GM23248 (cell line): ENCODE data around the gene FSIP1. TPM values are rescaled to one million over a fixed set of nuclear protein-coding genes. Genes with fewer than 3 reads are reported as not detected.

Source experiments
- DNase-seq: peaks from one replicate; pipeline ENCODE4 v3.0.0-alpha.2; 2015
- H2AFZ ChIP-seq: fragments of 200-600 bp; sonication (generic); 2 replicates; pipeline ENCODE4 v1.6.1; 2016; ENCODE audit warnings: antibody characterized with exemption
- H3F3A ChIP-seq: fragments of 200-600 bp; sonication (generic); 2 replicates; pipeline ENCODE4 v1.6.1; 2016; ENCODE audit warnings: mild to moderate bottlenecking, antibody characterized with exemption, mixed run types; ENCODE audit not compliant: insufficient read depth
- H3K27ac ChIP-seq: fragments of 200-600 bp; sonication (generic); 2 replicates; pipeline ENCODE4 v1.5.1; 2016; ENCODE audit warnings: mild to moderate bottlenecking
- H3K27me3 ChIP-seq: fragments of 200-600 bp; sonication (generic); replicated peaks from 2 replicates; pipeline ENCODE4 v1.6.1; 2016; ENCODE audit warnings: mild to moderate bottlenecking; ENCODE audit not compliant: insufficient read depth
- H3K36me3 ChIP-seq: fragments of 200-600 bp; sonication (generic); 2 replicates; pipeline ENCODE4 v1.6.1; 2016; ENCODE audit warnings: low read depth, mild to moderate bottlenecking
- H3K4me1 ChIP-seq: fragments of 200-600 bp; sonication (generic); 2 replicates; pipeline ENCODE4 v1.6.1; 2016; ENCODE audit warnings: mild to moderate bottlenecking; ENCODE audit not compliant: insufficient read depth
- H3K4me2 ChIP-seq: fragments of 200-600 bp; sonication (generic); one replicate; pipeline ENCODE4 v1.6.1; 2016; ENCODE audit warnings: mild to moderate bottlenecking; ENCODE audit not compliant: unreplicated experiment
- H3K4me3 ChIP-seq: fragments of 200-600 bp; sonication (generic); 2 replicates; pipeline ENCODE4 v1.5.1; 2016; ENCODE audit warnings: mild to moderate bottlenecking
- H3K79me2 ChIP-seq: fragments of 200-600 bp; sonication (generic); 2 replicates; pipeline ENCODE4 v1.6.1; 2016; ENCODE audit warnings: mild to moderate bottlenecking; ENCODE audit not compliant: insufficient read depth
- H3K9ac ChIP-seq: fragments of 200-600 bp; sonication (generic); 2 replicates; pipeline ENCODE4 v1.6.1; 2016; ENCODE audit warnings: mild to moderate bottlenecking
- H3K9me2 ChIP-seq: fragments of 200-600 bp; sonication (generic); 2 replicates; pipeline ENCODE4 v1.6.1; 2016; ENCODE audit warnings: mixed run types, mild to moderate bottlenecking, moderate library complexity; ENCODE audit not compliant: insufficient read depth
- H3K9me3 ChIP-seq: fragments of 200-600 bp; sonication (generic); one replicate; pipeline ENCODE4 v1.6.1; 2017; ENCODE audit warnings: low read depth
- H4K20me1 ChIP-seq: fragments of 200-600 bp; sonication (generic); 2 replicates; pipeline ENCODE4 v1.6.0; 2016; ENCODE audit not compliant: insufficient read depth
- EZH2 ChIP-seq: fragments of 200-600 bp; sonication (generic); IDR thresholded peaks from 2 replicates; pipeline ENCODE4 v1.6.1; 2018; ENCODE audit warnings: antibody characterized with exemption, mild to moderate bottlenecking; ENCODE audit not compliant: insufficient read depth, poor library complexity, severe bottlenecking
- EZH2phosphoT487 ChIP-seq: fragments of 200-600 bp; sonication (generic); IDR thresholded peaks from 2 replicates; pipeline ENCODE4 v1.6.1; 2018; ENCODE audit warnings: antibody characterized with exemption, moderate library complexity, mild to moderate bottlenecking, low read depth; ENCODE audit not compliant: insufficient read depth
- WGBS, 2 experiments: methylation state at CpG; one replicate each; pipeline ENCODE4 v1.1.6; 2015 to 2017; ENCODE audit warnings: low lambda C conversion rate in 2 of 2, low coverage in 1 of 2; ENCODE audit errors: missing lambda C conversion rate in 2 of 2; 5-methylcytosine and 5-hydroxymethylcytosine counted together
- in situ Hi-C: fragments of 300-500 bp; cut with MboI; formaldehyde crosslinking; loops from 2 replicates; pipeline ENCODE4 v1.15.0; 2020
- polyA plus RNA-seq: library from polyadenylated mRNA; unstranded; fragments of >200 nt; fragmentation: Nextera tagmentation; extraction: Ambion mirVana; gene quantifications from 2 replicates; pipeline ENCODE4 v1.2.1, GENCODE V29; 2016
- total RNA-seq: library from RNA; depleted of rRNA; stranded (reverse); fragments of >200 nt; shearing (Covaris generic); gene quantifications from 2 replicates; pipeline ENCODE4 v1.2.3, GENCODE V29; 2014

Gene FSIP1
- total and polyA plus RNA-seq, 2 experiments from 2014 or later: 2.4 TPM

GRCh38 chr15:39598186-39598850 is 184.3 kb downstream of the FSIP1 start:
- H3K4me3 ChIP-seq: peak overlapping the region; percentile 74
- TF ChIP-seq EZH2phosphoT487 (peak; percentile 81; the same call in 1 of the 2 replicates), EZH2 (no peak)
- 2 to 4% methylated on average over 3 of the region's 3 CpGs for WGBS, 2 experiments
- DNase-seq: peak; percentile 77
- H3K9me3 ChIP-seq: no peaks in the 10 kb centered on the region
- H3K4me1 ChIP-seq: peaks cover 16% of the 10 kb centered on the region
- in situ Hi-C loops: no loop called here
- peak overlapping the region; percentile 61 for H3K4me2 ChIP-seq
- H3F3A ChIP-seq: peaks cover 87% of the 10 kb centered on the region
- peak overlapping the region; percentile 95 for H3K27ac ChIP-seq
- H3K79me2 ChIP-seq: no peaks in the 10 kb centered on the region
- no peaks in the 10 kb centered on the region for H3K9me2 ChIP-seq
- H2AFZ ChIP-seq: no peak overlapping the region
- H4K20me1 ChIP-seq: peaks cover 17% of the 10 kb centered on the region; the same call in 1 of the 2 replicates
- H3K9ac ChIP-seq: peak overlapping the region; percentile 89
- H3K36me3 ChIP-seq: peaks cover 52% of the 10 kb centered on the region
- no peaks in the 10 kb centered on the region for H3K27me3 ChIP-seq

- H3K27me3 ChIP-seq: no peaks in the 10 kb centered on the region
- H3K4me1 ChIP-seq: peaks cover 16% of the 10 kb centered on the region
- peak overlapping the region; percentile 74 for H3K4me3 ChIP-seq
- H3K9ac ChIP-seq: peak overlapping the region; percentile 89
- DNase-seq: peak; percentile 83
- 61 to 65% methylated on average over 6 of the region's 6 CpGs for WGBS, 2 experiments
- H3F3A ChIP-seq: peaks cover 93% of the 10 kb centered on the region
- H3K4me2 ChIP-seq: no peak overlapping the region
- in situ Hi-C loops: no loop called here
- peaks cover 22% of the 10 kb centered on the region; the same call in 1 of the 2 replicates for H4K20me1 ChIP-seq
- H3K9me2 ChIP-seq: no peaks in the 10 kb centered on the region
- peaks cover 58% of the 10 kb centered on the region for H3K36me3 ChIP-seq
- H3K79me2 ChIP-seq: no peaks in the 10 kb centered on the region
- no peaks in the 10 kb centered on the region for H3K9me3 ChIP-seq
- no peak overlapping the region for H2AFZ ChIP-seq
- TF ChIP-seq EZH2phosphoT487: no peak
- TF ChIP-seq EZH2: no peak
- peak overlapping the region; percentile 95 for H3K27ac ChIP-seq
Observed at GRCh38 chr15:39597751-39598185, 184.9 kb downstream of the FSIP1 start.

GRCh38 chr15:39597336-39597735 is 185.3 kb downstream of the FSIP1 start:
- peaks cover 27% of the 10 kb centered on the region; the same call in 1 of the 2 replicates for H4K20me1 ChIP-seq
- peak overlapping the region; percentile 24 for H3K4me2 ChIP-seq
- no peak for DNase-seq
- peaks cover 62% of the 10 kb centered on the region for H3K36me3 ChIP-seq
- no peaks in the 10 kb centered on the region for H3K79me2 ChIP-seq
- peaks cover 16% of the 10 kb centered on the region for H3K4me1 ChIP-seq
- no peak overlapping the region for H2AFZ ChIP-seq
- H3K9me3 ChIP-seq: no peaks in the 10 kb centered on the region
- H3K9ac ChIP-seq: peak overlapping the region; percentile 89
- peak overlapping the region; percentile 74 for H3K4me3 ChIP-seq
- in situ Hi-C loops: no loop called here
- 0 out of 2 replicates have a peak, but pooled peaks have one; percentile 22 for TF ChIP-seq EZH2phosphoT487
- TF ChIP-seq EZH2: no peak
- no peaks in the 10 kb centered on the region for H3K27me3 ChIP-seq
- 67 to 69% methylated on average over 2 of the region's 2 CpGs for WGBS, 2 experiments
- H3K27ac ChIP-seq: peak overlapping the region; percentile 95
- H3K9me2 ChIP-seq: no peaks in the 10 kb centered on the region
- H3F3A ChIP-seq: peaks cover 97% of the 10 kb centered on the region

GRCh38 chr15:39596358-39597051 is 186.1 kb downstream of the FSIP1 start:
- DNase-seq: peak; percentile 63
- Histone ChIP-seq H4K20me1 (peaks cover 32% of the 10 kb centered on the region; the same call in 1 of the 2 replicates), H3K36me3 (peaks cover 71% of the 10 kb centered on the region), H3K9me3 (no peaks in the 10 kb centered on the region), H3K9ac (peak overlapping the region; percentile 89), H3K4me1 (peaks cover 16% of the 10 kb centered on the region), H3K4me3 (peak overlapping the region; percentile 74), H3K27me3 (no peaks in the 10 kb centered on the region), H3K9me2 (no peaks in the 10 kb centered on the region), H3K27ac (peak overlapping the region; percentile 95), H3F3A (peaks cover 100% of the 10 kb centered on the region), H3K4me2 (peak overlapping the region; percentile 24), H3K79me2 (no peaks in the 10 kb centered on the region), H2AFZ (no peak overlapping the region)
- no peak for TF ChIP-seq EZH2phosphoT487
- no peak for TF ChIP-seq EZH2
- WGBS, 2 experiments: 61% methylated on average over 5 of the region's 5 CpGs
- in situ Hi-C loops: no loop called here
